GM23338 (cell line): ENCODE measurements around the gene UBE2V1. TPM values are rescaled to one million over a fixed set of nuclear protein-coding genes. Genes with fewer than 3 reads are reported as not detected.

ENCODE experiments used
- ATAC-seq: fragments of 200-7000 bp; cut with Tn5 transposase; 3 replicates; pipeline ENCODE4 v1.9.1; 2020
- DNase-seq: peaks from one replicate; pipeline ENCODE4 v3.0.0-alpha.2; 2015; ENCODE audit warnings: low spot score
- H2AFZ ChIP-seq: fragments of 200-600 bp; sonication (generic); 2 replicates; pipeline ENCODE4 v1.8.0; 2016; ENCODE audit warnings: antibody characterized with exemption, mild to moderate bottlenecking, moderate library complexity
- H3F3A ChIP-seq: fragments of 200-600 bp; sonication (generic); replicated peaks from 2 replicates; pipeline ENCODE4 v1.8.0; 2017; ENCODE audit warnings: antibody characterized with exemption, mixed run types, low read depth
- H3K27ac ChIP-seq: fragments of 200-600 bp; sonication (generic); 2 replicates; pipeline ENCODE4 v1.6.1; 2016; ENCODE audit warnings: low read depth
- H3K27me3 ChIP-seq: fragments of 200-600 bp; sonication (generic); 2 replicates; pipeline ENCODE4 v1.8.0; 2016; ENCODE audit warnings: mild to moderate bottlenecking, mixed run types, moderate library complexity; ENCODE audit not compliant: insufficient read depth
- H3K36me3 ChIP-seq: fragments of 200-600 bp; sonication (generic); 2 replicates; pipeline ENCODE4 v1.8.0; 2016; ENCODE audit warnings: mild to moderate bottlenecking; ENCODE audit not compliant: insufficient read depth
- H3K4me1 ChIP-seq: fragments of 200-600 bp; sonication (generic); 2 replicates; pipeline ENCODE4 v1.8.0; 2016; ENCODE audit warnings: mild to moderate bottlenecking, moderate library complexity; ENCODE audit not compliant: insufficient read depth
- H3K4me2 ChIP-seq: fragments of 200-600 bp; sonication (generic); 2 replicates; pipeline ENCODE4 v1.7.1; 2017; ENCODE audit warnings: mixed run types
- H3K4me3 ChIP-seq: fragments of 200-600 bp; sonication (generic); 2 replicates; pipeline ENCODE4 v1.6.1; 2016; ENCODE audit warnings: mixed run types
- H3K79me2 ChIP-seq: fragments of 200-600 bp; sonication (generic); replicated peaks from 2 replicates; pipeline ENCODE4 v1.8.0; 2017; ENCODE audit warnings: mild to moderate bottlenecking; ENCODE audit not compliant: insufficient read depth
- H3K9me2 ChIP-seq: fragments of 200-600 bp; sonication (generic); 2 replicates; pipeline ENCODE4 v1.8.0; 2017; ENCODE audit not compliant: insufficient read depth
- H4K20me1 ChIP-seq: fragments of 200-600 bp; sonication (generic); replicated peaks from 2 replicates; pipeline ENCODE4 v1.8.0; 2017; ENCODE audit warnings: mild to moderate bottlenecking; ENCODE audit not compliant: insufficient read depth
- H3K27ac Mint-ChIP-seq: 2 replicates; pipeline ENCODE4 v1.8.0; 2020; ENCODE audit warnings: inconsistent platforms, mild to moderate bottlenecking, moderate library complexity, mixed read lengths
- H3K27me3 Mint-ChIP-seq: 3 replicates; pipeline ENCODE4 v1.8.0; 2022; ENCODE audit warnings: low read depth, mild to moderate bottlenecking, moderate library complexity, mixed read lengths, inconsistent platforms; ENCODE audit not compliant: insufficient read depth, poor library complexity
- H3K36me3 Mint-ChIP-seq: 3 replicates; pipeline ENCODE4 v1.8.0; 2021; ENCODE audit warnings: low read depth, mild to moderate bottlenecking, inconsistent platforms, moderate library complexity, mixed read lengths
- H3K4me1 Mint-ChIP-seq: 3 replicates; pipeline ENCODE4 v1.8.0; 2020; ENCODE audit warnings: mild to moderate bottlenecking, inconsistent platforms, mixed read lengths
- H3K4me3 Mint-ChIP-seq: 3 replicates; pipeline ENCODE4 v1.8.0; 2021; ENCODE audit warnings: moderate library complexity, mild to moderate bottlenecking, inconsistent platforms, mixed read lengths
- H3K9me3 Mint-ChIP-seq: 3 replicates; pipeline ENCODE4 v1.8.0; 2020; ENCODE audit warnings: moderate library complexity, mild to moderate bottlenecking, inconsistent platforms, mixed read lengths
- CTCF ChIP-seq, 2 experiments: fragments of 200-600 bp in 1 of 2; sonication (generic) in 1 of 2; conservative IDR thresholded peaks; 2 replicates each; pipeline versions ENCODE4 v1.5.1 to v1.6.1; 2016 to 2017; ENCODE audit warnings: antibody characterized with exemption in 2 of 2, low read depth in 2 of 2, mild to moderate bottlenecking in 2 of 2, moderate library complexity in 1 of 2
- JUNB ChIP-seq: IDR thresholded peaks from one replicate; pipeline ENCODE4 v1.6.1; 2016; ENCODE audit warnings: antibody characterized with exemption; ENCODE audit not compliant: unreplicated experiment
- polyA plus RNA-seq: library from polyadenylated mRNA; unstranded; fragments of >200 nt; fragmentation: Nextera tagmentation; extraction: Ambion mirVana; gene quantifications from 2 replicates; pipeline ENCODE4 v1.2.1, GENCODE V29; 2016
- total RNA-seq: library from RNA; depleted of rRNA; stranded (reverse); fragments of >200 nt; shearing (Covaris generic); gene quantifications from 2 replicates; pipeline ENCODE4 v1.2.3, GENCODE V29; 2014
- TF ChIP-seq, protein P1 (sequence below): fragments of 250-450 bp; sonication (Bioruptor Pico); IDR thresholded peaks from 2 replicates; pipeline ENCODE4 v1.5.0; 2020; ENCODE audit warnings: mild to moderate bottlenecking, moderate library complexity

Gene UBE2V1
- total and polyA plus RNA-seq, 2 experiments from 2014 or later = 105 to 302 TPM

DNA sequence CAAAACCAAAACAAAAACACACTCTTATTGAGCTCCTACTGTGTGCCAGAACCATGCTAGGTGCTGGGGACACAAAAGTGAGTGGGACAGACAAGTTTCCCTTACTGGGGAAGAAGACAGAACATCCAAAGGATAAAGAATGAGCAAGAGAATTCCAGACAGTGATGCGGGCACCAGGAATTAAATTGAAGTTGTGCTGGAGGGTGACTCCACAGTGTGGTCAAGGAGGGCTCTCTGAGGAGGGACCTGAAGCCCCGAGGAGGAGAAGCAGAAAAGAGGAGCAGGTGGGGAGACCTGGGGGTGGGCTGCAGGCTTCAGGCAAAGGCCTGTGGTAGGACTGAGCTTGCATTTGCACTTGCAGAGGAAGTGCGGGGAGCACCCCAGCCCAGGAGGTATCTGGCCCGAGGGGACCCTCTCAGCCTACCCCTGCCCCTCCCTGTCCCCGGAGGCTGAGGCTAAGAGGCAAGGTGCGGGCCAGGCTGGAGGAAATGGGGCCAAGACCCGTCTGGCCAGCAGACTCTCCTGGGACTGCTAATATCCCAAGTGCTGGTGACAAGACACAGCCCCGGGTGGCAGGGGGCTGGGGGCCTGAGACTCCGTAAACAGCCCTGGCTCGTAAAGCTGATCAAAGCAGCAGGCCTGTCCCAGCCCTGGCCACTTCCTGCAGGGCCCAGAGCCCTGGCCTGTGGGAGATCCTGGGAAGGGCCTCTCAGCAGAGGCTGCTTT lies 73.1 kb downstream of the UBE2V1 start (continued):
- no peak for TF ChIP-seq CTCF (conservative IDR thresholded peaks at IDR 0.05; ENCODE audit: low read depth in 2 of 2)
- TF ChIP-seq, protein P1, sequence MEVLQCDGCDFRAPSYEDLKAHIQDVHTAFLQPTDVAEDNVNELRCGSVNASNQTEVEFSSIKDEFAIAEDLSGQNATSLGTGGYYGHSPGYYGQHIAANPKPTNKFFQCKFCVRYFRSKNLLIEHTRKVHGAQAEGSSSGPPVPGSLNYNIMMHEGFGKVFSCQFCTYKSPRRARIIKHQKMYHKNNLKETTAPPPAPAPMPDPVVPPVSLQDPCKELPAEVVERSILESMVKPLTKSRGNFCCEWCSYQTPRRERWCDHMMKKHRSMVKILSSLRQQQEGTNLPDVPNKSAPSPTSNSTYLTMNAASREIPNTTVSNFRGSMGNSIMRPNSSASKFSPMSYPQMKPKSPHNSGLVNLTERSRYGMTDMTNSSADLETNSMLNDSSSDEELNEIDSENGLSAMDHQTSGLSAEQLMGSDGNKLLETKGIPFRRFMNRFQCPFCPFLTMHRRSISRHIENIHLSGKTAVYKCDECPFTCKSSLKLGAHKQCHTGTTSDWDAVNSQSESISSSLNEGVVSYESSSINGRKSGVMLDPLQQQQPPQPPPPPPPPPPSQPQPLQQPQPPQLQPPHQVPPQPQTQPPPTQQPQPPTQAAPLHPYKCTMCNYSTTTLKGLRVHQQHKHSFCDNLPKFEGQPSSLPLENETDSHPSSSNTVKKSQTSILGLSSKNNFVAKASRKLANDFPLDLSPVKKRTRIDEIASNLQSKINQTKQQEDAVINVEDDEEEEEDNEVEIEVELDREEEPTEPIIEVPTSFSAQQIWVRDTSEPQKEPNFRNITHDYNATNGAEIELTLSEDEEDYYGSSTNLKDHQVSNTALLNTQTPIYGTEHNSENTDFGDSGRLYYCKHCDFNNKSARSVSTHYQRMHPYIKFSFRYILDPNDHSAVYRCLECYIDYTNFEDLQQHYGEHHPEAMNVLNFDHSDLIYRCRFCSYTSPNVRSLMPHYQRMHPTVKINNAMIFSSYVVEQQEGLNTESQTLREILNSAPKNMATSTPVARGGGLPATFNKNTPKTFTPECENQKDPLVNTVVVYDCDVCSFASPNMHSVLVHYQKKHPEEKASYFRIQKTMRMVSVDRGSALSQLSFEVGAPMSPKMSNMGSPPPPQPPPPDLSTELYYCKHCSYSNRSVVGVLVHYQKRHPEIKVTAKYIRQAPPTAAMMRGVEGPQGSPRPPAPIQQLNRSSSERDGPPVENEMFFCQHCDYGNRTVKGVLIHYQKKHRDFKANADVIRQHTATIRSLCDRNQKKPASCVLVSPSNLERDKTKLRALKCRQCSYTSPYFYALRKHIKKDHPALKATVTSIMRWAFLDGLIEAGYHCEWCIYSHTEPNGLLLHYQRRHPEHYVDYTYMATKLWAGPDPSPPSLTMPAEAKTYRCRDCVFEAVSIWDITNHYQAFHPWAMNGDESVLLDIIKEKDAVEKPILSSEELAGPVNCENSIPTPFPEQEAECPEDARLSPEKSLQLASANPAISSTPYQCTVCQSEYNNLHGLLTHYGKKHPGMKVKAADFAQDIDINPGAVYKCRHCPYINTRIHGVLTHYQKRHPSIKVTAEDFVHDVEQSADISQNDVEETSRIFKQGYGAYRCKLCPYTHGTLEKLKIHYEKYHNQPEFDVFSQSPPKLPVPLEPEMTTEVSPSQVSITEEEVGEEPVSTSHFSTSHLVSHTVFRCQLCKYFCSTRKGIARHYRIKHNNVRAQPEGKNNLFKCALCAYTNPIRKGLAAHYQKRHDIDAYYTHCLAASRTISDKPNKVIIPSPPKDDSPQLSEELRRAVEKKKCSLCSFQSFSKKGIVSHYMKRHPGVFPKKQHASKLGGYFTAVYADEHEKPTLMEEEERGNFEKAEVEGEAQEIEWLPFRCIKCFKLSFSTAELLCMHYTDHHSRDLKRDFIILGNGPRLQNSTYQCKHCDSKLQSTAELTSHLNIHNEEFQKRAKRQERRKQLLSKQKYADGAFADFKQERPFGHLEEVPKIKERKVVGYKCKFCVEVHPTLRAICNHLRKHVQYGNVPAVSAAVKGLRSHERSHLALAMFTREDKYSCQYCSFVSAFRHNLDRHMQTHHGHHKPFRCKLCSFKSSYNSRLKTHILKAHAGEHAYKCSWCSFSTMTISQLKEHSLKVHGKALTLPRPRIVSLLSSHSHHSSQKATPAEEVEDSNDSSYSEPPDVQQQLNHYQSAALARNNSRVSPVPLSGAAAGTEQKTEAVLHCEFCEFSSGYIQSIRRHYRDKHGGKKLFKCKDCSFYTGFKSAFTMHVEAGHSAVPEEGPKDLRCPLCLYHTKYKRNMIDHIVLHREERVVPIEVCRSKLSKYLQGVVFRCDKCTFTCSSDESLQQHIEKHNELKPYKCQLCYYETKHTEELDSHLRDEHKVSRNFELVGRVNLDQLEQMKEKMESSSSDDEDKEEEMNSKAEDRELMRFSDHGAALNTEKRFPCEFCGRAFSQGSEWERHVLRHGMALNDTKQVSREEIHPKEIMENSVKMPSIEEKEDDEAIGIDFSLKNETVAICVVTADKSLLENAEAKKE (CRISPR knock-in tag) = no peak

- Histone ChIP-seq H3K27ac (no peak overlapping the region), H3K4me2 (no peak overlapping the region), H4K20me1 (no peaks in the 10 kb centered on the region), H3K79me2 (no peaks in the 10 kb centered on the region), H3K4me3 (no peak overlapping the region), H3K9me2 (no peaks in the 10 kb centered on the region), H2AFZ (no peak overlapping the region), H3K36me3 (no peaks in the 10 kb centered on the region), H3K27me3 (no peaks in the 10 kb centered on the region), H3K4me1 (no peaks in the 10 kb centered on the region), H3F3A (no peaks in the 10 kb centered on the region)
- H3K36me3 Mint-ChIP-seq = no peaks in the 10 kb centered on the region
- H3K9me3 Mint-ChIP-seq = no peaks in the 10 kb centered on the region
- ATAC-seq (peak; percentile 68), DNase-seq (no peak)
- peaks cover 8% of the 10 kb centered on the region for H3K27me3 Mint-ChIP-seq
- no peak overlapping the region for H3K4me3 Mint-ChIP-seq
- H3K27ac Mint-ChIP-seq = no peak overlapping the region
- H3K4me1 Mint-ChIP-seq = peaks cover 11% of the 10 kb centered on the region
- TF ChIP-seq CTCF (conservative IDR thresholded peaks at IDR 0.05; ENCODE audit: low read depth in 2 of 2) = no peak
- TF ChIP-seq JUNB = no peak
- TF ChIP-seq, protein P1 (CRISPR knock-in tag) = no peak
Observed at GRCh38 chr20:50038574-50038991, 74.4 kb downstream of the UBE2V1 start.
